Tibial nerve (tissue), 4 donors: ENCODE measurements around the gene OR5A2. TPM values are rescaled to one million over a fixed set of nuclear protein-coding genes. Genes with fewer than 3 reads are reported as not detected.

Experiments used
- DNase-seq, 2 donors: peaks; one replicate each; pipeline ENCODE4 v3.0.0-alpha.2; 2019; ENCODE audit warnings: low spot score in 2 of 2
- H3K27ac ChIP-seq, 4 donors: fragments of 200-600 bp; sonication (generic) in 3 of 4; one replicate each; pipeline ENCODE4 v1.5.1; 2017 to 2019; ENCODE audit warnings: mild to moderate bottlenecking in 1 of 4
- H3K27me3 ChIP-seq, 2 donors: fragments of 200-600 bp; sonication (generic) in 1 of 2; one replicate each; pipeline versions ENCODE4 v1.5.1 to v1.6.0; 2017 to 2019
- H3K36me3 ChIP-seq, 3 donors: fragments of 200-600 bp; sonication (generic); one replicate each; pipeline ENCODE4 v1.5.1; 2018 to 2019
- H3K4me1 ChIP-seq, 4 donors: fragments of 200-600 bp; sonication (generic) in 3 of 4; one replicate each; pipeline ENCODE4 v1.5.1; 2017 to 2019
- H3K4me3 ChIP-seq, 4 donors: fragments of 200-600 bp; sonication (generic) in 3 of 4; one replicate each; pipeline ENCODE4 v1.5.1; 2017 to 2019; ENCODE audit warnings: mild to moderate bottlenecking in 1 of 4, moderate library complexity in 1 of 4
- H3K9me3 ChIP-seq, 4 donors: fragments of 200-600 bp; sonication (generic) in 3 of 4; one replicate each; pipeline ENCODE4 v1.5.1; 2017 to 2019
- CTCF ChIP-seq, 5 experiments: fragments of 200-600 bp in 3 of 5; fragments of 450-650 bp in 2 of 5; sonication (generic) in 3 of 5; IDR thresholded peaks; one replicate each; pipeline ENCODE4 v1.5.1; 2016 to 2019; ENCODE audit warnings: antibody characterized with exemption in 5 of 5, mild to moderate bottlenecking in 3 of 5, moderate library complexity in 2 of 5
- EP300 ChIP-seq, 2 donors: sonication (generic); formaldehyde crosslinking; IDR thresholded peaks; one replicate each; pipeline ENCODE4 v1.6.1; 2017; ENCODE audit warnings: antibody characterized with exemption in 2 of 2, mild to moderate bottlenecking in 1 of 2
- POLR2A ChIP-seq, 2 donors: fragments of 450-650 bp; IDR thresholded peaks; one replicate each; pipeline ENCODE4 v1.6.1; 2017; ENCODE audit warnings: antibody characterized with exemption in 2 of 2, mild to moderate bottlenecking in 2 of 2, moderate library complexity in 2 of 2
- WGBS, 2 donors: methylation state at CpG; one replicate each; pipeline ENCODE4 v1.1.5; 2018; 5-methylcytosine and 5-hydroxymethylcytosine counted together
- total RNA-seq, 4 donors: library from RNA; depleted of rRNA; stranded (reverse); fragments of >200 nt; gene quantifications; one replicate each; pipeline ENCODE4 v1.1.0, GENCODE V29; 2016

The OR5A2 gene
- total RNA-seq, 4 donors from 2014 or later: not detected

GRCh38 chr11:59368238-59369022, 57.8 kb downstream of the OR5A2 start:
- peaks cover 0 to 39% (median 0%) of the 10 kb centered on the region in 4 donors for H3K9me3 ChIP-seq
- no peak overlapping the region for H3K27ac ChIP-seq
- no peak for DNase-seq
- no peaks in the 10 kb centered on the region for H3K27me3 ChIP-seq
- WGBS, 2 donors: 49 to 52% methylated on average over 8 of the region's 8 CpGs
- no peaks in the 10 kb centered on the region for H3K36me3 ChIP-seq
- TF ChIP-seq POLR2A (IDR thresholded peaks at IDR 0.05) (no peak), EP300 (IDR thresholded peaks at IDR 0.05) (no peak), CTCF (IDR thresholded peaks at IDR 0.05) (no peak)
- no peaks in the 10 kb centered on the region for H3K4me1 ChIP-seq
- H3K4me3 ChIP-seq: no peak overlapping the region

Other genes with a start within 250 kb of the OR5A2 start
- 10 to 100 TPM in 1 of 4 donors, 1 to 10 TPM in 3; 7.0 to 12.3 (median 9.6) TPM for gene MPEG1, start 213.5 kb downstream of the OR5A2 start, total RNA-seq
- not detected for gene OR5AN1, start 67.5 kb downstream of the OR5A2 start, total RNA-seq
- not detected for gene OR5A1, start 10.1 kb upstream of the OR5A2 start, total RNA-seq
- gene OR4D6, start 30.5 kb upstream of the OR5A2 start, total RNA-seq: not detected
- not detected for gene OR4D10, start 46.9 kb upstream of the OR5A2 start, total RNA-seq
- gene OR4D11, start 77.2 kb upstream of the OR5A2 start, total RNA-seq: not detected
- not detected for gene OR4D9, start 85.1 kb upstream of the OR5A2 start, total RNA-seq
- 10 to 100 TPM; 35.4 to 59.7 (median 46.0) TPM for gene OSBP, start 189.4 kb upstream of the OR5A2 start, total RNA-seq
- gene PATL1, start 242.6 kb upstream of the OR5A2 start, total RNA-seq: 10 to 100 TPM; 11.4 to 16.1 (median 14.1) TPM